K562 (cell line): ENCODE data around the gene ECI2. TPM values are rescaled to one million over a fixed set of nuclear protein-coding genes. Genes with fewer than 3 reads are reported as not detected.
A peak's percentile ranks its signal among the peaks of the same experiment; 100 is the strongest.

Experiments used
- ATF6 ChIP-seq: sonication (generic); formaldehyde crosslinking; IDR thresholded peaks from 2 replicates; pipeline ENCODE4 v1.4.0; 2020; ENCODE audit warnings: mild to moderate bottlenecking, missing genetic modification reagents
- CBFA2T2 ChIP-seq: fragments of 450-650 bp; conservative IDR thresholded peaks from 2 replicates; pipeline ENCODE4 v1.6.1; 2017; ENCODE audit warnings: mild to moderate bottlenecking
- CEBPG ChIP-seq, 3 experiments: fragments of 200-800 bp in 1 of 3; sonication (Bioruptor generic) in 1 of 3; sonication (generic) in 1 of 3; formaldehyde crosslinking in 1 of 3; IDR thresholded peaks in 2 of 3; conservative IDR thresholded peaks in 1 of 3; 2 replicates each; pipeline versions ENCODE4 v1.6.1 to v1.8.0; 2016 to 2022; ENCODE audit warnings: missing compliant biosample characterization in 2 of 3, missing genetic modification characterization in 2 of 3, mild to moderate bottlenecking in 1 of 3, missing genetic modification reagents in 1 of 3
- EGR1 ChIP-seq: fragments of 450-650 bp; conservative IDR thresholded peaks from 2 replicates; pipeline ENCODE4 v1.6.1; 2017; ENCODE audit warnings: mild to moderate bottlenecking
- EP400 ChIP-seq: fragments of 450-650 bp; IDR thresholded peaks from 2 replicates; pipeline ENCODE4 v1.6.1; 2017; ENCODE audit warnings: antibody characterized with exemption, mild to moderate bottlenecking, moderate library complexity
- HDGF ChIP-seq: fragments of 450-650 bp; IDR thresholded peaks from 2 replicates; pipeline ENCODE4 v1.6.1; 2016
- MTA3 ChIP-seq: fragments of 450-650 bp; formaldehyde crosslinking; IDR thresholded peaks from 2 replicates; pipeline ENCODE4 v1.6.1; 2017; ENCODE audit warnings: mild to moderate bottlenecking, borderline replicate concordance
- NR2C1 ChIP-seq, 2 experiments: fragments of 450-650 bp; IDR thresholded peaks; 2 replicates each; pipeline ENCODE4 v1.6.1; 2017; ENCODE audit warnings: mild to moderate bottlenecking in 2 of 2, antibody characterized with exemption in 1 of 2, inconsistent platforms in 1 of 2, missing compliant biosample characterization in 1 of 2, missing genetic modification characterization in 1 of 2
- POU5F1 ChIP-seq: fragments of 150-350 bp; IDR thresholded peaks from 2 replicates; pipeline ENCODE4 v1.6.1; 2014; ENCODE audit warnings: borderline replicate concordance, low read length, low read depth, mild to moderate bottlenecking; ENCODE audit not compliant: partially characterized antibody
- ZC3H8 ChIP-seq: fragments of 450-650 bp; IDR thresholded peaks from 2 replicates; pipeline ENCODE4 v1.6.1; 2017
- ZNF668 ChIP-seq: fragments of 250-450 bp; sonication (Bioruptor Pico); IDR thresholded peaks from 2 replicates; pipeline ENCODE4 v1.8.0; 2022; ENCODE audit warnings: mild to moderate bottlenecking, inconsistent platforms
- polyA plus RNA-seq, 8 experiments: library from polyadenylated mRNA; depleted of rRNA in 4 of 8; stranded (reverse) in 5 of 8; unstranded in 3 of 8; fragments of >200 nt; fragmentation: Nextera tagmentation in 2 of 8; fragmentation: Illumina TruSeq in 1 of 8; extraction: Ambion mirVana in 2 of 8; extraction: Trizol in 1 of 8; gene quantifications; 2 replicates each; pipeline versions ENCODE4 v1.2.1 to v1.2.3, GENCODE V29; 2011 to 2014; ENCODE audit warnings: inconsistent platforms in 1 of 8, missing spikeins in 1 of 8
- total RNA-seq, 7 experiments: library from RNA; depleted of rRNA in 6 of 7; stranded (reverse); fragments of >200 nt in 6 of 7; fragmentation: Illumina TruSeq in 2 of 7; extraction: Trizol in 2 of 7; gene quantifications; 2 replicates each; pipeline versions ENCODE4 v1.2.1 to v1.2.3, GENCODE V29; 2011 to 2021; ENCODE audit warnings: low replicate concordance in 1 of 7
- TF ChIP-seq, protein P1 (sequence below), 2 experiments: IDR thresholded peaks; 2 replicates each; pipeline ENCODE4 v1.6.1; 2011; ENCODE audit warnings: borderline replicate concordance in 1 of 2, control low read depth in 1 of 2, low read depth in 1 of 2, low read length in 1 of 2, mild to moderate bottlenecking in 1 of 2, mixed read lengths in 1 of 2, moderate library complexity in 1 of 2; ENCODE audit not compliant: insufficient read depth in 1 of 2, insufficient read length in 1 of 2, poor library complexity in 1 of 2, severe bottlenecking in 1 of 2; ENCODE audit errors: extremely low read depth in 1 of 2
- TF ChIP-seq, protein P2 (sequence below), 2 experiments: fragments of 450-650 bp; formaldehyde crosslinking in 1 of 2; IDR thresholded peaks; 2 replicates each; pipeline versions ENCODE4 v1.4.0 to v1.6.1; 2014 to 2020; ENCODE audit warnings: mild to moderate bottlenecking in 2 of 2, borderline replicate concordance in 1 of 2, low read depth in 1 of 2

Gene ECI2
- total and polyA plus RNA-seq, 9 of the 15 experiments (the other 6 are each of a cell fraction or from before 2014, with no cell fraction given): 80.7 to 377 (median 142) TPM

- TF ChIP-seq, protein P1, sequence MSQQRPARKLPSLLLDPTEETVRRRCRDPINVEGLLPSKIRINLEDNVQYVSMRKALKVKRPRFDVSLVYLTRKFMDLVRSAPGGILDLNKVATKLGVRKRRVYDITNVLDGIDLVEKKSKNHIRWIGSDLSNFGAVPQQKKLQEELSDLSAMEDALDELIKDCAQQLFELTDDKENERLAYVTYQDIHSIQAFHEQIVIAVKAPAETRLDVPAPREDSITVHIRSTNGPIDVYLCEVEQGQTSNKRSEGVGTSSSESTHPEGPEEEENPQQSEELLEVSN (IDR thresholded peaks at IDR 0.05; ENCODE audit: borderline replicate concordance in 1 of 2, extremely low read depth in 1 of 2, insufficient read depth in 1 of 2, insufficient read length in 1 of 2, low read depth in 1 of 2, low read length in 1 of 2, poor library complexity in 1 of 2, severe bottlenecking in 1 of 2): peak in 1 of 2 experiments; percentile 43
- 0 out of 2 replicates have a peak, but pooled peaks have one; percentile 28 for TF ChIP-seq MTA3
- 0 out of 2 replicates have a peak, but pooled peaks have one; percentile 61 for TF ChIP-seq ATF6 (CRISPR knock-in tag)
- TF ChIP-seq ZC3H8: no peak
- TF ChIP-seq CBFA2T2: peak; percentile 32; the same call in 1 of the 2 replicates
- TF ChIP-seq ZNF668 (CRISPR knock-in tag): no peak
- no peak for TF ChIP-seq EP400
- TF ChIP-seq, protein P2, sequence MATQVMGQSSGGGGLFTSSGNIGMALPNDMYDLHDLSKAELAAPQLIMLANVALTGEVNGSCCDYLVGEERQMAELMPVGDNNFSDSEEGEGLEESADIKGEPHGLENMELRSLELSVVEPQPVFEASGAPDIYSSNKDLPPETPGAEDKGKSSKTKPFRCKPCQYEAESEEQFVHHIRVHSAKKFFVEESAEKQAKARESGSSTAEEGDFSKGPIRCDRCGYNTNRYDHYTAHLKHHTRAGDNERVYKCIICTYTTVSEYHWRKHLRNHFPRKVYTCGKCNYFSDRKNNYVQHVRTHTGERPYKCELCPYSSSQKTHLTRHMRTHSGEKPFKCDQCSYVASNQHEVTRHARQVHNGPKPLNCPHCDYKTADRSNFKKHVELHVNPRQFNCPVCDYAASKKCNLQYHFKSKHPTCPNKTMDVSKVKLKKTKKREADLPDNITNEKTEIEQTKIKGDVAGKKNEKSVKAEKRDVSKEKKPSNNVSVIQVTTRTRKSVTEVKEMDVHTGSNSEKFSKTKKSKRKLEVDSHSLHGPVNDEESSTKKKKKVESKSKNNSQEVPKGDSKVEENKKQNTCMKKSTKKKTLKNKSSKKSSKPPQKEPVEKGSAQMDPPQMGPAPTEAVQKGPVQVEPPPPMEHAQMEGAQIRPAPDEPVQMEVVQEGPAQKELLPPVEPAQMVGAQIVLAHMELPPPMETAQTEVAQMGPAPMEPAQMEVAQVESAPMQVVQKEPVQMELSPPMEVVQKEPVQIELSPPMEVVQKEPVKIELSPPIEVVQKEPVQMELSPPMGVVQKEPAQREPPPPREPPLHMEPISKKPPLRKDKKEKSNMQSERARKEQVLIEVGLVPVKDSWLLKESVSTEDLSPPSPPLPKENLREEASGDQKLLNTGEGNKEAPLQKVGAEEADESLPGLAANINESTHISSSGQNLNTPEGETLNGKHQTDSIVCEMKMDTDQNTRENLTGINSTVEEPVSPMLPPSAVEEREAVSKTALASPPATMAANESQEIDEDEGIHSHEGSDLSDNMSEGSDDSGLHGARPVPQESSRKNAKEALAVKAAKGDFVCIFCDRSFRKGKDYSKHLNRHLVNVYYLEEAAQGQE (IDR thresholded peaks at IDR 0.05; ENCODE audit: borderline replicate concordance): 0 out of 2 replicates have a peak, but pooled peaks have one; percentile 13
- TF ChIP-seq, protein P2 (CRISPR knock-in tag; IDR thresholded peaks at IDR 0.05; ENCODE audit: low read depth): no peak
- no peak for TF ChIP-seq POU5F1
- TF ChIP-seq HDGF: 0 out of 2 replicates have a peak, but pooled peaks have one; percentile 49
- no peak for TF ChIP-seq NR2C1 (IDR thresholded peaks at IDR 0.05)
- TF ChIP-seq NR2C1 (tag; IDR thresholded peaks at IDR 0.05): peak; percentile 42; the same call in 1 of the 2 replicates
- TF ChIP-seq CEBPG (CRISPR knock-in tag; IDR thresholded peaks at IDR 0.05): no peak
- peak in 1 of 2 experiments; percentile 62; a peak in 2 of 4 replicates for TF ChIP-seq CEBPG (tag; conservative IDR thresholded peaks at IDR 0.05 in 1 of 2, IDR thresholded peaks at IDR 0.05 in 1 of 2)
- TF ChIP-seq EGR1: peak; percentile 81
Observed at GRCh38 chr6:4133941-4134838, 1.2 kb downstream of the ECI2 start (continued).
